ENCODE results near the gene DGKH.

- TF ChIP-seq CTCF (IDR thresholded peaks at IDR 0.05) = no peak
- TF ChIP-seq POLR2AphosphoS5 (IDR thresholded peaks at IDR 0.05) = no peak
Measured at GRCh38 chr13:42056146-42056545, 7.7 kb downstream of the DGKH start.

All from breast epithelium (tissue), 3 donors.